Cardiac septum (tissue), 1 donor: ENCODE measurements around the gene DRC7. TPM values are rescaled to one million over a fixed set of nuclear protein-coding genes. Genes with fewer than 3 reads are reported as not detected.
A peak's percentile ranks its signal among the peaks of the same experiment; 100 is the strongest.
"Not testable (repeated sequence)": the region's sequence is repeated elsewhere in the genome, so short reads cannot be mapped to it uniquely, and the experiment has no call there.

Experiments used
- DNase-seq: peaks from one replicate; pipeline ENCODE4 v3.0.0-alpha.2; 2020; ENCODE audit warnings: low spot score
- intact Hi-C: fragments of 100-400 bp; cut with DNase I; formaldehyde crosslinking; loops from one replicate; pipeline ENCODE4 v1.14.0; 2022
- total RNA-seq: library from RNA; stranded (reverse); fragmentation: NEBNext Ultra II Directional; extraction: Animal tissue kit (Norgen Biotek cat#: 25700); gene quantifications from one replicate; pipeline ENCODE4 v1.2.1, GENCODE V29; 2021
- donor health status: DM: no; HTN: no; CAD: no.

Gene DRC7
- total RNA-seq, 1 donor from 2014 or later: not detected

DNA sequence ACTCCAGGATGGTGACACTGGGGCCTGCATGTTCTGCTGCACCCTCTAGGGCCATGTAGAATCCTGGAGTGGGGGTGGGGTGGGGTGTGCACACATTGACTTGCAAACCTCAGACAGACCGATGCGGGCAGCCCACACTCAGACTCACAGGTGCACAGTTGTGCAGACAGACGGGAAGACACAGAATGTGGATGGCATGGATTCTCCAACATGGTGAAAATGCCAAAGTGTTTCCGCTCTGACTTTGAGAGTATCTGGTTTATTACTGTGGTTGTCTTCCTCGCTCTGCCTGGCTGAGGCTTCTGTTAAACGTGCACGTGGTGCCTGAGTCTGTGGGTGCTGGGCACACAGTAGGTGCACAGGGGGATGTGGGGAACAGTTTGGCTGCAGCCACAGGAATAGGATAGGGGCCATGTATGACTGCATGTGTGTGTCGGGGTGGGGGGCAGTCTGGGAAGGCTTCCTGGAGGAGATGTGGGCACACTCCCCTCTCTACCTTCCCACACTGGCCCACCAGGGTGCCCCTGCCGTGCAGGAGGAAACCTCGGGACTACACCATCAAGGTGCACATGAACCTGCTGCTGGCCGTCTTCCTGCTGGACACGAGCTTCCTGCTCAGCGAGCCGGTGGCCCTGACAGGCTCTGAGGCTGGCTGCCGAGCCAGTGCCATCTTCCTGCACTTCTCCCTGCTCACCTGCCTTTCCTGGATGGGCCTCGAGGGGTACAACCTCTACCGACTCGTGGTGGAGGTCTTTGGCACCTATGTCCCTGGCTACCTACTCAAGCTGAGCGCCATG, 35.5 kb upstream of the DRC7 start:
- intact Hi-C loops: loop anchor here (5.0 kb wide), 1 partner anchor 58 kb away; no protein-coding TSS in a partner anchor
- no peak for DNase-seq

DNA sequence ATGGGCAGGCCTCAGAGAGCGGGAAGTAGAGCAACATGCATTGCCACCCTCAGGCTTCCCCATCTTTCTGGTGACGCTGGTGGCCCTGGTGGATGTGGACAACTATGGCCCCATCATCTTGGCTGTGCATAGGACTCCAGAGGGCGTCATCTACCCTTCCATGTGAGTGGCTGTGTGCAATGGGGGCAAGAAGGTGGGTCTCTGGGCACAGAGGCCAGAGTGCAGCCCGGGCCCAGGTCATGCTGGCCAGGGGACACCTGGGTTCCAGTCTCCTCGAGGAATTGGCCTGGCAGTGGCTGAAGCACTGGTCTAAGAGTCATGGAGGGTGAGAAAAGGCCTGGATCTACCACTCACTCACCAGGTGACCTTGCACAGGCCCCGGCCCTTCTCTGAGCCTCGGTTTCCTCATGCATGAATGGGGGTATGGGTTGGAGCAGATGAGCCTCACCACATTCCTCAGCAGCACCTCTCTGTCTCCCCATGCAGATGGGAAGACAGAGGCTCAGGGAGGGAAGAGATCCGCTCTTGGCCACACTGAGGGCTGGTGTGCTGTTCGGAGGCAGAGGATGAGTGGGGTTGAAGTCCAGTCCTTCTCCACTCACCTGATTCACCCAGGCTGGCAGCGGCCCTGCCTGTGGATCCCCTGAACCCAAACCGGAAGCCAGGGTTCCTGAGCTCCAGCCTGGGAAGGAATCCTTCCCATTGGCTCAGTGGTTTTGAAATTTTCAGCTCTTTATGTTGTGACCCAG, 33.7 kb upstream of the DRC7 start:
- intact Hi-C loops: no loop called here
- DNase-seq: no peak

DNA sequence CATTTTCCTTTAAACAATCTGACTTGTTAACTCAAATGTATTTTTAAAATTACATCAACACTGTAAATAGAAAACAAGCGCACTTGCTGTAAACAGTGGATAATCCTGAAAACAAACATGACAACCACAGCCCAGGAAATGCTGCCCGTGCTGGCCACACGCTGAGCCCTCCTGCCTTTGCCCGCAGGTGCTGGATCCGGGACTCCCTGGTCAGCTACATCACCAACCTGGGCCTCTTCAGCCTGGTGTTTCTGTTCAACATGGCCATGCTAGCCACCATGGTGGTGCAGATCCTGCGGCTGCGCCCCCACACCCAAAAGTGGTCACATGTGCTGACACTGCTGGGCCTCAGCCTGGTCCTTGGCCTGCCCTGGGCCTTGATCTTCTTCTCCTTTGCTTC, 33.1 kb upstream of the DRC7 start:
- intact Hi-C loops: no loop called here

DNA sequence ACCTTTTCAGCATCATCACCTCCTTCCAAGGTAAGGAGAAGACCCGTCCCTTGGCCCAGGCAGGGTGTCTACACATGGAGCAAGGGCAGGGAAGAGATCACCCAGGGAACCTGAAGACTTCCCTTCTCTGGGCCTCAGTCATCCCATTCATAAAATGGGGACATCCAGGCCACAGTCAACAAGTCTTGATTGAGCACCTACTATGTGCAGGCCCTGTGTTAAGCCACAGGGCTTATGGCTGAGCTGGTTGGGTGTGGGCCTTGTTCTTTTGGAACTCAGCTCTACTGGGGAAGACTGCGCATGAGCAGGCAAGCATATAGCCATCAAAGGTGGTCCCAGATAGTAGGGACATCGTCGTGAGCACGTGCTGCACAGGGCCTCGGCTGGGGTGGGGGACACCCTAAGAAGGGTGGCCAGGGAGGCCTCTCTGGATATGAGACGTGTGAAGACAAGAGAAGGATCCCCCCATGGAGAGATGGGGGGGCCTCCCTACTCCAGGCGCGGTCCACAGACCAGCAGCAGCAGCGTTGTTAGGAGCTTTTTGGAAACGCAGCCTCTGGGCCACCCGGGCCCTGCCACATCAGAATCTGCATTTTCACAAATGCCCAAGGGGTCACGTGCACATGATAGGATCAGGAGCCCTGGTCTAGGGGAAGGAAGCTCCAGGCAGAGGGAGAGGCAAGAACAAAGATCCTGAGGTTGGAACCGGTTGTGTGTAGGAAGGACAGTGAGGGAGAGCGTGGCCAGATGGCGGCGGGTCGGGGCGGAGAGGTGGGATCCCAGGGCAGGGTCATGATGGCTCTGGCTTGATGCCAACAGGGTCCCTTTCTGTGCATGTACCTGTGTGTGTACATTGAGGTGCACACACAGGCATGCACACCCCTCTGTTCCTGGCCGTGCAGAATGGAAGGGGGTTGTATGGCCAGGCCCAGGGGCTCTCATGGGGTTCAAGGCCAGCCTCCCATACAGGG, 32.4 kb upstream of the DRC7 start:
- no peak for DNase-seq
- intact Hi-C loops: no loop called here

More for the DNA sequence above, 33.1 kb upstream of the DRC7 start:
- DNase-seq: no peak

DNA sequence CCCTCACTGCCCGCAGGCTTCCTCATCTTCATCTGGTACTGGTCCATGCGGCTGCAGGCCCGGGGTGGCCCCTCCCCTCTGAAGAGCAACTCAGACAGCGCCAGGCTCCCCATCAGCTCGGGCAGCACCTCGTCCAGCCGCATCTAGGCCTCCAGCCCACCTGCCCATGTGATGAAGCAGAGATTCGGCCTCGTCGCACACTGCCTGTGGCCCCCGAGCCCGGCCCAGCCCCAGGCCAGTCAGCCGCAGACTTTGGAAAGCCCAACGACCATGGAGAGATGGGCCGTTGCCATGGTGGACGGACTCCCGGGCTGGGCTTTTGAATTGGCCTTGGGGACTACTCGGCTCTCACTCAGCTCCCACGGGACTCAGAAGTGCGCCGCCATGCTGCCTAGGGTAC, 31.2 kb upstream of the DRC7 start:
- intact Hi-C loops: no loop called here
- no peak for DNase-seq

DNA sequence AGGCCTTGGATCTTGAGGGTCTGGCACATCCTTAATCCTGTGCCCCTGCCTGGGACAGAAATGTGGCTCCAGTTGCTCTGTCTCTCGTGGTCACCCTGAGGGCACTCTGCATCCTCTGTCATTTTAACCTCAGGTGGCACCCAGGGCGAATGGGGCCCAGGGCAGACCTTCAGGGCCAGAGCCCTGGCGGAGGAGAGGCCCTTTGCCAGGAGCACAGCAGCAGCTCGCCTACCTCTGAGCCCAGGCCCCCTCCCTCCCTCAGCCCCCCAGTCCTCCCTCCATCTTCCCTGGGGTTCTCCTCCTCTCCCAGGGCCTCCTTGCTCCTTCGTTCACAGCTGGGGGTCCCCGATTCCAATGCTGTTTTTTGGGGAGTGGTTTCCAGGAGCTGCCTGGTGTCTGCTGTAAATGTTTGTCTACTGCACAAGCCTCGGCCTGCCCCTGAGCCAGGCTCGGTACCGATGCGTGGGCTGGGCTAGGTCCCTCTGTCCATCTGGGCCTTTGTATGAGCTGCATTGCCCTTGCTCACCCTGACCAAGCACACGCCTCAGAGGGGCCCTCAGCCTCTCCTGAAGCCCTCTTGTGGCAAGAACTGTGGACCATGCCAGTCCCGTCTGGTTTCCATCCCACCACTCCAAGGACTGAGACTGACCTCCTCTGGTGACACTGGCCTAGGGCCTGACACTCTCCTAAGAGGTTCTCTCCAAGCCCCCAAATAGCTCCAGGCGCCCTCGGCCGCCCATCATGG, 30.5 kb upstream of the DRC7 start:
- intact Hi-C loops: no loop called here
- no peak for DNase-seq

DNA sequence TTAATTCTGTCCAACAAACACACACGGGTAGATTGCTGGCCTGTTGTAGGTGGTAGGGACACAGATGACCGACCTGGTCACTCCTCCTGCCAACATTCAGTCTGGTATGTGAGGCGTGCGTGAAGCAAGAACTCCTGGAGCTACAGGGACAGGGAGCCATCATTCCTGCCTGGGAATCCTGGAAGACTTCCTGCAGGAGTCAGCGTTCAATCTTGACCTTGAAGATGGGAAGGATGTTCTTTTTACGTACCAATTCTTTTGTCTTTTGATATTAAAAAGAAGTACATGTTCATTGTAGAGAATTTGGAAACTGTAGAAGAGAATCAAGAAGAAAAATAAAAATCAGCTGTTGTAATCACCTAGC, 30.0 kb upstream of the DRC7 start:
- intact Hi-C loops: no loop called here
- DNase-seq: no peak

DNA sequence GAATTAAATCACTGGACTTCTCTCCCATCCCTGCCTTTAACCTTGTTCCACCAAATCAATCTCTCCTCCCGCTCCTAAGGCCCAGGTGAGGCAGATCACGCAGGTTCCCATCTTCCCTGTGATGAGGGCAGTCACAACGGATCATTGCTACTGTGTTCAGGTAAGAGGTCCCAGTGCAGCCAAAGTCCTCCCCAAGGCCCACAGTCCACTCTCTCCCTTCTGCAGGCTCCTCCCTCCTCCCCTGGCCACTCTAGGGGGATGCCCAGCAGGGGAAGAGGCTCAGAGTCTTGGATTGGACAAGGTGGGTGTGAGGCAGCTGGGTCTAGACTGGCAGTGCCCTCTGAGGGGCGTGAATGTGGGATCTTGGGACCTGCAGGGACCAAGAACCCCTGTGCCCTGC, 29.1 kb upstream of the DRC7 start:
- intact Hi-C loops: no loop called here

DNA sequence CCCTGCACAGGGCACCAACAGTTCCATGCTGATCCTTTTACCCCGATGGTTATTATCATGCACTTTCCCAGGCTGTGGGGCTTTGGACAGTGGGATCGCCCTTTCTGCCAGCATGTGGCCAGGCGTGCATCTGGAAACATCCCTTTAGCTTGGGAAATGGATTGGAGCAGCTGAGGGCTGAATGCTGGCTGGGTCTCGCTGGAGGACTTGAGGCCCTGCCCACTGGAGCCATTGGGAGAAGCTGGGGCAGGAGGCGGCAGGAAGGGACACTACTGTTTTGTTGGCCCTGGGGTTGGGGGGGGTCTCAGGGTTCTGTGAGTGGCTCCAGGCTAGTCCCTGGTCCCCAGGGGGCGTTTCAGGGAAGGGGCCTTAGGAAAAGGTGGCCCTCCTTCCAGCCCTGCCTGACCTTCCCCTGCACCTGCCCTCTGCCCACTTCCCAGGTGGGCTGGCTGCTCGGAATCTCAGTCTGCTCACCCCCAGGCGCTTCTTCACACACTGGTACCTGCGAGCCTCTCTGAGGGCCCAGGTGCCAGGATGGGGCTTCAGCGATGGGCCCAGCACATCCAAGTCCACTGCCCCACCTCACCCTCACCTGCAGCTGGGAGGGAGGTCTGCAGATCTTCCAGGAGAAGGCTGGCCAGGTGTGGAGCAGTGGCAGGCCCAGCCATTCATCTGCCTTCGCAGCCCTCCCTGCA, 28.1 kb upstream of the DRC7 start:
- intact Hi-C loops: no loop called here
- no peak for DNase-seq

More for the DNA sequence above, 29.1 kb upstream of the DRC7 start:
- DNase-seq: no peak

DNA sequence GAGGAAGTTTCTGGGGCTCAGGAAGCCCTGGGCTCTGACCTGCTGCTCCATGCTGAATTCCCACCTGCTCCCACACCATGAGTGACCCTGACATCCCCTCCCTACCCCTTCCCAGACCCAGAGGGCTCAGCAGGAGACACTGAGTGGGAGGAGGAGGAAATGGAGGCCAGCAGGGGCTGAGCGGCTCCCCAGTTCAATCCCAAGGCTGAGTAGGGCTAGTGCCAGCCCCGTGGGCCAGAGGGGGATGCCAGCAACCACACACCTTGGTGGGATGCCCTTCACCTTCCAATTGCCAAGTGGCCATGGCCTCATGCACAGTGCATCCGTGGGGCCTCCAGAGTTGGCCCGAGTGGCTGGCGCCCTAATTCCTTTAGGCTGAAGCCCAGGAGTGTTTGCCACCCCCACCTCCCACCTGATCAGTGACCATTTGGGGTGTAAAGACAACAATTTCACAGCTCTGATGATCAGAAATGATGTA, 27.5 kb upstream of the DRC7 start:
- no peak for DNase-seq
- intact Hi-C loops: no loop called here

DNA sequence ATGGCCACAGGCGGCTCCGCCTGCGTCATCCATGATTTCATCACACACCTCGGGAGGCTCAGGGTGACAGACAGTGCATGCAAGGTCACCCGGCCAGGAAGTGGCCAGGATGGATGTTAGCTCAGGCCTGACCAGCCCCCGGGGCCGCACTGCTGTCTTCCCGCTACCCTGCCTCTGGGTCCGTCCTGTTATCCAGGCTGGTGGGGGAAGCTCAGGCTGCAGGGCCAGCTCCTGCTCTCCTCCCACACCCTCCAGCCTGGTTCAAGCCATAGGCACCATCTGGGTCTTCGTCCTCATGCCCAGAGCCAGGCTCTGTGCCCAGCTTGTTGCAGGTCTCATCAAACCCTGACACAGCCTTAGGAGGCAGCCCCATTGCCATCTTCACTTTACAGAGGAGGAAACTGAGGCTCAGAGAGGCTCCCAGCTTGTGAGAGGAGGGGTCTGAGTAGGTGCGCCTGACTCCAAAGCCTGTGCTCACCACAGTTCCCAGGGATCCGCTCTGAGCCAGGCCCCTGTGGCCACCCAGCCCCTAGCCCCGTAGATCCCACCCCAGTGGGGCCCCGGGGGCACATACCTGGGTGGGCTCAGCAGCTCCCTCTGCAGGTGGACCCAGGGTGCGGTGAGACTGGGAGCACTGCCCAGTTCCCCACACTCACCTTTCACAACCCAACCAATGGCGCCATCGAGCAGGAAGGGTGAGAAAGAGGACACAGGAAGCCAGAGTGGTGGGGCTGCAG, 26.9 kb upstream of the DRC7 start:
- DNase-seq: peak; percentile 94
- intact Hi-C loops: no loop called here

DNA sequence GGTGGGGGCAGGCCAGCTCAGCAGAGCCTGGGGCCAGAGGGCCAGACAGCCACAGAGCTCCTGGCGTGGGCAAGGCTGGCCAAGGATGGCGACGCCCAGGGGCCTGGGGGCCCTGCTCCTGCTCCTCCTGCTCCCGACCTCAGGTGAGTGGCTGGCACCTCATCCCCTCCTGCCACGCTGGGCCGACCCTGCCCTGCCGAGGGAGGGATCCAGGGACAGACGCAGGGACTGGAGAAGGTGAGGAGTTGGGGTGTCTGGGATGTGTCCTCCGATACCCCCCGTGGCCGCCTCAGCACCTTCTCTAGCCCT, 26.4 kb upstream of the DRC7 start, which contains the start of gene ADGRG3:
Gene ADGRG3, plus strand, starts transcription at position 44 of the 309 bp plus-strand sequence. Its CDS starts 42 bp downstream, at position 86.
- DNase-seq: no peak
- intact Hi-C loops: no loop called here

DNA sequence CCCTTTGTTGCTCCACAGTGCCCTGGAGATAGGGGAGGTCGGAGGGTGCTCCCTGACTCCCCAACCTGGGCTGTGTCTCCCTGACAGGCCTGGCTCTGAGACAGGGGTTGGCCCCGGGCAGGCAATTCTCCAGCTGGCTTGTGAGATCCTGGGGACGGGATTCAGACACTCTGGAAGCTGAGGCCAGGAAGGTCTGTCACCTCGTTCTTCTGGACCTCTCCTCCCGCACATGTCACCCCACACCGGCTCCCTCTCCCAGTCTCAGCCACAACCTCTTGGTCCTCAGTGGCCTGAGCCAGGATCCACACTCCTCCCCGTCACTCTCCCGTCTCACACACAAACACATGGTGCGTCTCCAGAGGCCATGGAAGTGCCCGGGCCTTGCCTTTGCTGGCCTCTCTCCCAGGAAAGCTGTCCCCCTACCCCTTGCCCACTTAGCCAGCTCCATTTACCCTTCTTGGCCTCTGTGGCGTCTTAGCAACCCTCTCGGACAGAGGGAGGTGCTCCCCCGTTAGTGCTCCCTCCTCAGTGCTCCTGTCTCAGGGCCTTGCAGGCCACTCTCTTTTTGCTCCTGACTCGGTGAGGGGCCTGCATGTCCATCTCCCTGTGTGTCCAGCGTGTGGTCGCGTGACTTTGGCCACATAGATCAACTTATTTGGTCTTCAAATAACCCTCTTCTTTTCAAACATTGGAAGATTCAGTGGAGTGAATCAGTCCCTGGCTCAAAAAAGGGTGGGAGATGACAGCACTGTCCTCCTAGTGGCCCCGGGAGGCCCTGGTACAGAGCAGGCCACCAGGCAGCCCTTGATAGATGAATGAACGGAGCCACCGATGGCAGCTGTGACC, 25.8 kb upstream of the DRC7 start:
- intact Hi-C loops: no loop called here
- no peak for DNase-seq

DNA sequence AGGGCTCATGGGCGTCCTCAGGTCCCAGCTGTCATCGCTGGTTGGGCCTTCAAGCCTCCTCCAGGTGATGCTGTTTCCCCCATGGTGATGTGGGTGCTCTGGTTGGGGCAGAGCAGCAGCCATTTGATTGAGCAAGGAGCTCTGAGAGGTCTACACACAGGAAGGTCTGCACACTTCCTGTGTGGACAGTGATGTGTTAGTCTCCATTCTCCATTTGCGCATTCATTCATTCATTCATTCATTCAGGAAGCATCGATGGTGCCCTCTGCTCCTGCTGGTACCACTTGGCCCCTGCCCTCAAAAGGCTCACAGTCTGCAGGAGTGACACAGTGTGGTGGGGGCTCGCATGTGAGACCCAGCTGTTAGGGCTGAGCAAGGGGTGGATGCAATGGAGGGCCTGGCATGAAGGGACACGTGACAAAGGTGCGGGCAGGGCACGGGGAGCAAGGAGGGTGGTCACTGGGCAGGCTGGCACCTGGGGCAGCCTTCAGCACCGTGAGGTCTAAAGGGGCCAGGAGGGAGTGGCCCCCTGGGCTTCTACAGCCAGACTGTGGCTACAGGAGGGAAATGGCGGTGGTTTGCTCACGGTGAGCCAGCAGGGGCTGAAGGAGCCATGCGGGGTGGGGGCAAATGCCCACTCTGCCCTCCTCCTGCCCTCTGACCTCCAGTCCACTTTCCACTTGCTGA, 25.0 kb upstream of the DRC7 start:
- intact Hi-C loops: no loop called here
- no peak for DNase-seq

DNA sequence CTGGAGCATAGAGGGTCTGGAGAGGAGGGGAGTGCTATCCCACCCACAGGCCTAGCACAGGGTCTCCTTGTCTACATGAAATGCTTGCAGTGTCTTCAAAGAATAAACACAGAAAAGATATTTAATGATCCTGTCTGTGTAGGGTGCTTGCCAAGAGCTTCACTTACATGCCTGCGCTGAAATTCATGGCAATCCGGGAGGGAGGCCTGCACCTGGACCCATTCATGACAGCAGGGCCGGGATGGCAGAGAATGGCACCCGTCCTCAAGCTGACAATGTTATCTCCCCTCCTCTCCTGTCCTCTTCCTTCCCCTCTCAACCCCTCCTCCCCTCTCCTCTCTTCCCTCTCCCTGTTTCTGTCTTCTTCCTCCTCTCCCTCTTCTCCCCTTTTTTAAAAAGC, 24.4 kb upstream of the DRC7 start:
- DNase-seq: no peak
- intact Hi-C loops: no loop called here

DNA sequence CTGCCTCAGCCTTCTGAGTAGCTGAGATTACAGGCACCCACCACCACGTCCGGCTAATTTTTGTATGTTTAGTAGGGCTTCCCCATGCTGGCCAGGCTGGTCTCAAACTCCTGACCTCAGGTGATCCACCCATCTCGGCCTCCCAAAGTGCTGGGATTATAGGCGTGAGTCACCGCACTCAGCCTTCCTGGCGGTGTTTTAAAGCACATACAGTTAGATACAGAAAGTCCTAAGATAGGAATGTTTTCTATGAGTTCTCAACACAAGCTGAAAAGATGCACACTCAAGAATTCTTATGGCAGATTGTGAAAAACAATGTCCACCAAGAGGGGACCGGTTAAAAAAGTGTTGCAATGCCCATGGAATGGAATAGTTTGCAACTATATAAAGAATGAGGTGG, 23.2 kb upstream of the DRC7 start:
- intact Hi-C loops, DNase-seq: not testable (repeated sequence)

DNA sequence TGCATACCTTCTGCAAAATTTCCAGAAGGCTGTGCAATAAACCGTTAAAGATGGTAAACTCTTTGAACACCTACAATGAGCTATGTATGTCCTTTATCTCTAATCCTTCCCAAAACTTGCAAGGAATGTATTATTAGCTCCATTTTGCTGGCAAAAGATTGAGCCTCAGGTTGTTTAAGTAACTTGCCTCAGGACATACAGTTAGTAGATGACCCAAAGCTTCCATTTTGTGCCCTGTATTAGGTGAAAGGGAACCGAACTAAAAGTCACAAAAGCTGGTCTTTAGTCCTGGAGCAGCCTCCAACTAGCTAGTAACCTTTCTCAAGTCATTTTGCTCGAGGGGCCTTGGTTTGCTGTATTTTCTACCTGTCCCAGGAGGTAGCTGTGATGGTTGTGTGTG, 22.2 kb upstream of the DRC7 start:
- no peak for DNase-seq
- intact Hi-C loops: no loop called here
